ENCODE results near the gene PDLIM1.

The PDLIM1 gene, protein sequence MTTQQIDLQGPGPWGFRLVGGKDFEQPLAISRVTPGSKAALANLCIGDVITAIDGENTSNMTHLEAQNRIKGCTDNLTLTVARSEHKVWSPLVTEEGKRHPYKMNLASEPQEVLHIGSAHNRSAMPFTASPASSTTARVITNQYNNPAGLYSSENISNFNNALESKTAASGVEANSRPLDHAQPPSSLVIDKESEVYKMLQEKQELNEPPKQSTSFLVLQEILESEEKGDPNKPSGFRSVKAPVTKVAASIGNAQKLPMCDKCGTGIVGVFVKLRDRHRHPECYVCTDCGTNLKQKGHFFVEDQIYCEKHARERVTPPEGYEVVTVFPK

DNA sequence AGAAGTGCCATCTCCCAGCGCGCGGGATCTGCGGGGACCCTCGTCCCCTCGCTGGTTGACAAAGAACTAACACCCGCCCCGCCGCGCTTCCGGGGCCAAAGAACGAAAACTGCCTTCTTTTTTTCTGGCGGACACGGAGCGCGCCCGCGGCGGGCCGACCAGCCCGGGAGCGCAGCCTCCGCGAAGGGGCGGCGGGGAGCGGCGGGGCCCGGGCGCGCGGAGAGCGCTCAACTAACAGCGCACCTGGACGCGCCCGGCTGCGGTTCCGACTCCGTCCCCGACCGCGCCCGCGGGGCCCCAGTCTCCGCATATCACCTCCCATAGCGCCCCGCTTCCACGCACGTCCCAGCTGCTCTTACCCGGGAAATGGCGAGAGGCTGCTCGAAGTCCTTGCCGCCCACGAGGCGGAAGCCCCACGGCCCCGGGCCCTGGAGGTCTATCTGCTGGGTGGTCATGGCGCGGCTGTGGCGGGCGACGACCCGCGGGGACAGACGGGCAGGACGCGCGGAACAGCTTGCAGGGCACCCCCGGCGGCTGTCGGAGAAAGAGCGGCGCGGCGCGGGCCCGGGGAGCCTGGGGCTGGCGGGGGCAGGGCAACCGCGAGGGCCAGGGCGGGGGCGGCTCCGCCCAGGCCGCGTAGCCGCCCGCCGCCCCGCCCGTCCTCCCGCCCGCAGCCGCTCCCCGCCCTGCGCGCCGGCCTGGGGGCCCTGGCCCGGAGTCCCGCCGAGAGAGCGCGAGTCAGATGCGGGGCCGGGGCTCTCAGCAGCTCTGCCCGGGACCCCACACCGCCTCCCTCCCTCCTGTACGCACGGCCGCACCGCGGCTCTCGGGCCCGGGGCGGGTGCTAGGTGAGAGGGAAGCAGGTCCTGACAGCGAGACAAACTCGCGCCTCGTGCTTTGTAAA, at the start of gene PDLIM1:
TSS of gene PDLIM1 (minus strand) at position 543 of the 904 bp plus-strand sequence. CDS start at position 455, 88 bp downstream.
- DNase-seq (ENCODE audit: low read depth in 1 of 2, low spot score in 1 of 2), result no peak

DNA sequence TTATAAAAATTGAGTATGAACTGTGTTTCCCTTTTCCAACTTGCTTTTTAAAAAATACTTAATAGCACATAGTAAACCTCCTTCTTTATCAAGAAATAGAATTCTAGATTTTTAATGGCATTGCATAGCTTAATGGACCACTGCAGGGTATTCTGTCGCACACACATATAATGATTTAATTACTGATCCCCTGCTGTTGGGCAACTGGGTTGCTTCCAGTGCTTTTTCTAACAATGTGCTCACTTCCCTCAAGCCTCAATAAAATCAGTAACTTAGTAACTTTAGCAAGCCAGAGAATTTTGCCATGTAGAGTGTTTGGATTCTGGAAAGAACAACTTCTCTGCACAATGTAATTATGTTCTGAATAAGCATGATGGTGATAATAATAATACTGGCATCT, 49.1 kb upstream of the PDLIM1 start:
- DNase-seq (ENCODE audit: low read depth in 1 of 2, low spot score in 1 of 2), result no peak

DNA sequence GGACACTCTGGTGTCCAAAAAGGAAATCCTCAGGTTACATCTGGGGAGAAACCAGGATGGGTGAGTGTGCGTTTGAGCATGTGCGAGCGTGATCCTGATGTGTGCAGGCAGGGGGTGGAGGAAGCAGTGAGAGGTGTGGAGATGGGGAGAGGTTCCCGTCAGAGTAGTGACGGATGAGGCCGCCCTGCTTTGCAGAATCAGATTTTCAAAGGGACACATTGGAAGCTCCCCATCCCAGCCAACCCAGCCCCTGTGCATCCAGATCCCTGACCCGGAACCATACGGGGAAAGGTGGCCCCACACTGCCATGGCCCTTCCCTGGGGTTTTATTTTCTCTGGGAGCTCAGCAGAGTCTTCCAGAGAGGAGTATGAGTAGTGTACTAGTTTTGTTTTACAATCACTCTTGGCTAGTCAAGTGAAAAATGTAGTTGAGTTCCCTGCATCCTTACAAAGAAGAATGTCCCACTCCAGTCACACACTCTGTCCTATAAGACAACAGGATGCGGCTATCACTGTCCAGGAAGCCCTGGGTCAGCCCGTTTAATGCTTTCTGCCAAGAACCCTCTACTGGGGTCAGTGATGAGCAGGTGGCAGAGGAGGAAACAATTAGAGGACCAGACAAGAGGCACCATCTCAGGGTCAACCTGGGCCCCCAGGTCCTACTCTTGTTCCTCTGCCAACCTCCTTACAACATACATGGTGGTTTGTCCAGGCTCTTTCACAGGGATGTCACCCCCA, 46.8 kb upstream of the PDLIM1 start:
- DNase-seq (ENCODE audit: low read depth in 1 of 2, low spot score in 1 of 2), result no peak

DNA sequence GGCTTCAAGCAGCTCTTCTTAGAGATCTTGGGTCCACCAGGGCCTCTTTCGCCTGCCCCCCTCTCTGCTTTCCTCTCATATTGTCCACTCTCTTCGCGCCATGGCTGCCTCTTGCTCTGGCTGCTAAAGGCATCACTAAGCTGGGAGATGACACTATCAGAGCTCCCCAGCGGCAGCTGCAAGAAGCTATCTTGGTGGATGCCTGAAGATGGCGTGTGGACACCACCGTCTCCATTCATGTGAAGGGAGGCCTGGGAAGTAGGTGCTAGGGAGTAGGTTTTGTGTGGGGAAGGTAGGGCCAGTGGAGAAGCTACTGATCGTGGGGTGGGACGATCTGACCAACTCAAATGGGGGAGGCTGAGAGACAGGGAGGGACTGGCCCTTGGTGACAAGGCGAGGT, 45.9 kb upstream of the PDLIM1 start:
- DNase-seq (ENCODE audit: low read depth in 1 of 2, low spot score in 1 of 2), result no peak

DNA sequence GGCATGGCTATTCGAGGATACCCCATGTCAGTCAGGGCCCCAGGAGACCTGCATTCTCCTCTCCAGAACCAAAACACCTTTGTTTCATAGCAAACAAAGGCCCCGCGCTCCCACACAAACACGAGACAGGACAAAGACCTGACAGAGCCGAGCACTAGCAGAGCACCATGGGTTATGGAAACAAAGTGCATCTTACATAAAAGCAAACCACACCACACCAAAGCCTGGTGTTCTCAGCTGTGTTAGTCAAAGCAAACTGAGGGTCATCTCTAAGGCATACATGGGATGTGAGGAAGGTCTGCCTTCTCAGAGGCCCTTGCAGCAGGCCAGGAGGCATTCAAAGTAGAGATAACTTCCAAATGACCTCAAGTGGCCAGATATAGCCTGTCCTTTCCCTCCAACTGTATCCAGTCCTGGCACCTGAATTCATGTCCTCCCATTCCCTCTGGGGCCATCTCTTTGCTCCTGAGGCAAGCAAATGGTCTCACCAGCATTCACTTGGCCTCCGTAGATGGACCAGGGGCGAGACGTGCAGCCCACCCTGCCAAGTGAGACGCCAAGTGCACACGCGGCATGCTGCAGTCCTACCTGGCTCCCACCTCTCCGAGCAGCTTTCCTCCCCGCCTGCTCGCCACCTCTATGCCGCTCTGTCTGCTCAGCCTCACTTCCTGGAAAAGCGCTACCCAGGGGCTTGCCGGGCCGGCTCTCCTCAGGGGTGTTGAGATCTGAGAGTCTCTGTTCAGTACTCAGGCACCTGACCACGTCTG, 45.3 kb upstream of the PDLIM1 start:
- no peak for DNase-seq (ENCODE audit: low read depth in 1 of 2, low spot score in 1 of 2)

DNA sequence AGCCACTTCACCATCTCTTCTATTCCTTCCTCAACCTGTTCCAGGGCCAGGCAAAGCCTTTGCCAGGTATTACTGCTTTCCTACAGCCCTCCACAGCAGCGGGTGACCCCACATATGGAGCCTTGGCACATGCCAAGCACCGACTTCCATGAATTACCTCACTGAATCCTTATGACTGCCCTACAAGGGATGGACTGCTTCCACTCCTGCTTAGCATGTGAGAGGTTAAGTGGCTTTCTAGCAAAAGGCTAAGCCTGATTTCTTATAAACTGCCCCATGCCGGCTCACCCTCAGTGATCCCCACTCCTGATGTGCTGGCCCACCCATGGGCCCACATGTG, 44.0 kb upstream of the PDLIM1 start:
- no peak for DNase-seq (ENCODE audit: low read depth in 1 of 2, low spot score in 1 of 2)

DNA sequence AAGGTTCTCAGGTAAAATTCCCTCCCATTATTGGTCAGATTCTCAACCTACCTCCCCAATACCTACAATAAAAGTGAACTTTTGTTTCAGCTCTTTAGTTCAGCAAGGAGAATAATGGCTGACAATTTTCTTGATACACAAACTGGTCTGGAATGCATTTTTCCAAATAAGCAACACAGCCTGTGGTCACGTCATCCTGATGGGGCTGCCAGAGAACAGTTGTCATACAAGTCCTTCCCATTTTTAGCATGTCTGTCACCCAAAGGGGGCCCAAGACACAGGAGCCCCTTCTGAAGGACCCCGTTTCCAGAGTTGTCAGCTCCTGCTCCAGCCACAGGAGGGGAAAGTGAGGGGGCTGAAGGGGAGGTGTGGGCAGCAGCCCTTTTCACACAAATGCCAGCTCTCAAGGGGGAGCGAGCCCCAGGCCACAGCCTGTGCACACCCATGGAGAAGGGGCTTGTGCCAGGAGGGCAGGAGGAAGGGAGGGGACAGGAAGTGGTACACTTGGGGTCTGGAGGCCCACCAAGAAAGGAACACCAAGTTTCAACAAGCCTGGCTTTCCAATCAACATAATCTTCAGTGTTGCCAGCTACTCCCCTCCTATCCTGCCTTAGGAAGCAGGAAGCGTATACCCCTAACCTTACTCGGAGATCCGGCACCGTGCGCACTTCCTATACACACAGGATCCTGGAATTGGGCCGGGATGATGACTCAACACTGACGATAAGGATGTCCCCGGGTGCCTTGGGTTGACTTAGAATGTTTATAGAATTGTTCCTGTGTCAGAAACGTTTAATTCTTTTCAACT, 43.4 kb upstream of the PDLIM1 start:
- no peak for DNase-seq (ENCODE audit: low read depth in 1 of 2, low spot score in 1 of 2)

DNA sequence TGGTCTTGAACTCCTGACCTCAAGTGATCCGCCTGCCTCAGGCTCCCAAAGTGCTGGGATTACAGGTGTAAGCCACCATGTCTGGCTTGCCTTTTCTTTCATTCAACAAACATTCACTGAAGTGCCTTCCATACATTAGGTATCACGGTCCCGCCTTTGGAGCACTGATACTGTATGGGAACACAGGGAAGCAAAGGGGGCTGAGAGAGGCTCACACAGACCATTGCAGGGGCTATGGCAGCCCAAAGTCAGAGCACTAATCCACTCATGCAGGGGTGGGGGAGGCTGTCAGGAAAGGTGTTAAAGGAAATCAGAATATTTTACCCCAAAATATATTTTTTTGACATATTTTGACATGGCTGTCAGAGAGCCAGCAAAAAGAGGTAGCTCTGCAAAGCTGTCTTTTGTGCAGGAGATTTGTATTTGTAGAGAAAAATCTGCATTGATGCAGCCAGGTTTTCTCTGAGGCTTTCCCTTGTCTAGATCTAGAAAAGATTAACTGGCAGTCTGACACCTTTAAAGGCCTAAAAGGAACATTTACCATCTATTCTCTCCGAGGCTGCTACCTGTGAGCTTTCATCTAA, 42.0 kb upstream of the PDLIM1 start:
- no peak for DNase-seq (ENCODE audit: low read depth in 1 of 2, low spot score in 1 of 2)

DNA sequence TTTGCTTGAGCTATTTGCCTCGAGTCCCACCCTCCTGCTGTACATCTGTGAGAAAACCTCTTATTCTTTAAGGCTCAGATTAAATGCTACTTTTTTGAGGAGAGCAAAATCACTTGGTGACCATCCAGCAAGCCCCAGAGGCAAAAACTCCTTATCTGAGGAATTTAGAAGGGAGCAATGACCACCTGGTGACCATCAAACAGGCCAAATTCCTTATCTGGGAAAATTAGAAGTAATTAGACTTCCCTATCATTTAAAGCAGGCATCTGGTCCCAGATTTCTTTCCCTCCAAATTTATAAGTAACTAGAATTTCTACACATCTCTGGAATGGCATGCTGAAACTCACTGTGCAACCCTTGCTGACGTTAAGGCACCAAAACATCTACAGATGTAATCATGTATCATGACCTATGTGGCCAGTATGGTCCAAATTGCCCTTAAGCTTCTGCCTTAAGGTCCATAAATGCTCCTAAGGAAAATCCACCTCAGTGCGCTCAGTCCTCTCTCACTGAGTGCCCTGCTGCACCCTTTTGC, 40.9 kb upstream of the PDLIM1 start:
- no peak for DNase-seq (ENCODE audit: low read depth in 1 of 2, low spot score in 1 of 2)

DNA sequence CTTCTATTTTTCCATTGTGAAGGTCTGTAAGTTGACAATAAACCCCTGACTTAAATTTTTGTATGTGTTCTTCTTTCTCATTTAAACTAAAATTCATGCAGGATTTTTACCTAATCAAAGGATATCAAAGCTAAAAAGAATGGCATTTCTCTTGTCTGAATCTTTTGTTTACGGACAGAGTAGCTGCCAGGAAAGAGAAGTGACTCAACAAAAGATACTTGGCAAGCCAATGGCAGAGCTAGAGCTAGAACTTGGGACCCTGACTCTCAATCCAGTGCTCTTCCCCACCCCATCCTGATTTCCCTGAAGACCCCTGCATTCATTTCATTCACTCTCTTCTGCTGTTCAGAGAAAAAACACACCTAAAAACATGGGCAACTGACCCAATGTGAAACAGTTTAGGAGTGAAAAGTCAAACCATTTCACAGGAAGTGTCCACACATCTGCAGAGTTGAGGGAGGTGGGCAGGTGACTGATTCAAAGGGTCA, 40.2 kb upstream of the PDLIM1 start:
- DNase-seq (ENCODE audit: low read depth in 1 of 2, low spot score in 1 of 2), result no peak

DNA sequence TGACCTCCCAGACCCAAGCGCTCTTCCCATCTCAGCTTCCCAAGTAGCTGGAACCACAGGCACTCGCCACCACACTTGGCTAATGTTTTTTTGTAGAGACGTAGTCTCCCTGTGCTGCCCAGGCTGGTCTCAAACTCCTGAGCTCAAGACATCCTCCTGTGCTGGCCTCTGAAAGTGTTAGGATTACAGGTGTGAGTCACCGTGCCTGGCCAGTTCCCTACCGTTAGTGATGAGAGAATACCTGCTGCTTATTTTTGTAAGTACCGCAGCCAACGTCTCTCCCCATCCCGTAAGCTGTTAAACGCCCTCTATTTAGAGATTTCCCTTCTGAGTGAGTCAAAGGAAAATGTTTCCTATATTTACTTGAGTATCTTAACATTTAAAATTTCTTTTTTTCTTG, 38.5 kb upstream of the PDLIM1 start:
- no peak for DNase-seq (ENCODE audit: low read depth in 1 of 2, low spot score in 1 of 2)

DNA sequence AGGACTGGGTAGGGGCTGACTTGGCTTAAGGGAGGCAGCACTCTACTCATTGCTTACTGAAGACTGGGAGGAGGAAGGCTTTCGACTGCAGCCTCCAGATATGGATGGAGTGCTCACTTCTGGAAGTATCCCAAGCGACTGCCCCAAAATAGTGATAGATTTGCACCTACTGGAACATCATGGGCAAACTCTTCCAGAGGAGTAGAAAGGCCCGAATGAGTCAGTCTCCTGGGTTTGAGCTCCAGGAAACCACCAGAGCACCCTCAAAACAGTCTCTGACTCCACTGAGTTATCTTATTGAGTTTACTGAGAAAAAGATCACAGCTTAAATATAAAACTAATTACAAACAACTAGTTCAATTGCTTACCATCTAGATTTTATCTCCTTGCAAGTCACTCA, 37.2 kb upstream of the PDLIM1 start:
- no peak for DNase-seq (ENCODE audit: low read depth in 1 of 2, low spot score in 1 of 2)

DNA sequence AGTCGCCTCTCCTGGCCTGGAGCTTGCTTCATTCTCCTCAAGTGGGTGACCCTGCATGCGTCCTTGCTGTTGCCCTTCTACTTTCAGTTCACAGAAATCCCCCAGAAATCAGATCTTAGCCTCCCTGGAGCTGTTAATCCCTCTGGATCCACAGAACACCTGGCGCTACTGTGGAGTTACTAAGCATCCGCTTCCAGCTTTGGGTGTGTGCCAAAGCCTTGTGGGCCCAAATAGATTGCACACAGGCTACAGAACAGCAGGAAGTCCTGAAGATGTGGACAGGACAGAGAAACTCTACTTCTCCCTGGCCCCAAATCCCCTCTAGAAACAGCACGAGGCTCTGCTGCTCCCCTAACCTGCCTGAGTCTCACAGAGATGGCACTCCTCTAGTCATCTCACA, 36.6 kb upstream of the PDLIM1 start:
- no peak for DNase-seq (ENCODE audit: low read depth in 1 of 2, low spot score in 1 of 2)

DNA sequence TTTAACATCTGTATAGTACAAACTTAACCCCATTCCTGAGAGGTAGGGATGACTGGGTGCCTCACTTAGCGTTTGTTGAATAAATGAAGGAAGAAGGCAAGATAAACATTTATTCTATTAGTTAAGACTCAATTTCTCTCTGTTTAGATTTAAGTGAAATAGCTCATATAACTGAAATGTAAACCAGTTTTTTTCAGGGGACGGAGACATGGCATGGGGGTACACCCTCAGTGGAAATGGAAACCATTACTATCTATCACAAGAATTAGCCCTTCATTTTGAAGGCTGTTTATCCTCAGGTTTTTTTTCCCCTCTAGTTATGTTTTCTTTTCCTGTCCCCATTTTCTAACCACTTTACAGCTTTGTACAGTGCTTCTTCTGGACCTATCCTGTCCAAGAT, 35.6 kb upstream of the PDLIM1 start:
- no peak for DNase-seq (ENCODE audit: low read depth in 1 of 2, low spot score in 1 of 2)

DNA sequence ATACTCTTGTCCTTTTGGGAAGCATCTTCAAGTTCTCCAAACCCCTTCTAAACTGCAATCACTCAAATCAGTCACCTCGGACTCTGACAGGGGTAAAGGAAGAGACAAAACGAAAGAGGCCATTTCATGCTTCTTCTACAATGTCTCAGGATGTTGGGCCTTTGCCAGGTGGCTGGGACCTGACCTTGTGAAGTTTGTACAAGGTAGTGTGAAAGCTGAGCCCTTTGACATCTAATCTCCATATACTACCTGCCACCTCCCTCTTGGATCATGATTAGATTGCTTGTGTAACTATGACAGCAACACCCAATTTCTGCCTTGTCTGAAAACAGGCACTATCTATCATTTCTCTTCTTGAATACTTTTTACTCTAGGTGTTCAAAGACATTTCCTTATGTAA, 35.1 kb upstream of the PDLIM1 start:
- DNase-seq (ENCODE audit: low read depth in 1 of 2, low spot score in 1 of 2), result no peak

DNA sequence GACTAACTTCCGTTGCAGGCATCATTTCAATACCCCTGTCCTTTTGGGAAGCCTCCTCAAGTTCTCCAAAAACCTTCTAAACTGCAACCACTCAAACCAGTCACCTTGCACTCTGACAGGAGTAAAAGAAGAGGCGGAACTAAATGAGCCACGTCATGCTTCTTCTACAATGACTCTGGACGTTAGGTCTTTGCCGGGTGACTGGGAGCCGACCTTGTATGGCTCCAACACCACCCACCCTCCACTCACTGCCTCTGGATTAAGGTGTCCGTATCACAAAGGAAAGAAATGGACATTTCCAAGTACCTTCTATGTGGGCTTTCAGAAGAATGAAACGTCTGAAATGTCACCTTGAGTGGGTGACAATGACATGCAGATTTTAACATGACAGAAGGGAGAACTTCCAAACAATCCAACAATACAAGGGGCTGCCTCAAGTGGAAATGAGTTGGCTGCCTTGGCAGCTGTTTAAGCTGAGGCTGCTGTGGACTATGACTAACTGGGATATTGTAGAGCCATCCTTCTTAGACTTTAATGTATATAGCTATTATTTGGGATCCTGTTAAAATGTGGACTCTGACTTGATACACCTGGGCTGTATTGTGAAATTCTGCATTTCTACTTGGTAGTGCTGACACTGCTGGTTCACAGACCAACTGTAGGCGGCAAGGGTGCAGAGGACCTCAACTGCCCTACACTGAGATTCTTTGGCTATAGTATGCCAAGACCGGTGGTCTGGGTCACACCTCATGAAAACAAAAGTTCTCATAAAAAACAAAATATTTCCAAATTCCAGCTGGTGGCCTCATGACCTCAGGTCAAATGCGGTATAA, 33.8 kb upstream of the PDLIM1 start:
- DNase-seq (ENCODE audit: low read depth in 1 of 2, low spot score in 1 of 2), result no peak

DNA sequence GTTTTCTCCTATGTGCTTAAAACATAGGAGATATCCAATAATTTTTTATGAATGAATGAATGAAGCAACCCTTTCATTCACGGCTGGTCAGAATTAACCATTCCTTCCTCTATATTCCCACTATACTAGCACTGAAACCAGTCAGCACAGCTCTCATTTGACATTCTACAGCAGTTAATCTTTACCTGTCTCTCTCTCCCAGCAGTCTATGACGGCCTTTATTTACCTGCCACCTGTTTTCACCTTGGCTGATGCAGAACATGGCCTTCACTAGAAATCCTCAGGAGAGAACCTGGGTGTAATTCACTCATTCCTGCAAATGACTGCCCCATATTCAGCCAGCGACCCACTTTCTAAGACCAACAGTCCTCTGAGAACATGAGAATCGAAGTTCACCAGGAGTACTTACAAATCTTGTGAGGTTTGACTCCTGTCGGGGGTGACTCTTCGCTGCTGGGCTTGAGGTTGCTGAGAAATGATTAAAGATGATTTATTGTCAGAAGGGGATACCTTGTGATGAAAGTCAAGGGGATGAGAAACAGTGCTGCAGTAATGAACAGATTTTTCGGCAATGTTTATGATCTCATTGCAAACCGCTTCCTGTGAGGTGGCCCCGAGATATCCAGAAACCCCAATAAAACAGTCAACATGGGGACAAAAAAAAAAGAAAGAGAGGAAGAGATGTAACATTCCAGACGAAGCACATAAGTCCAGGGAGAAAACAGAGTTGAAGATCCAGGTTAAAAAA, 30.9 kb upstream of the PDLIM1 start:
- no peak for DNase-seq (ENCODE audit: low read depth in 1 of 2, low spot score in 1 of 2)

DNA sequence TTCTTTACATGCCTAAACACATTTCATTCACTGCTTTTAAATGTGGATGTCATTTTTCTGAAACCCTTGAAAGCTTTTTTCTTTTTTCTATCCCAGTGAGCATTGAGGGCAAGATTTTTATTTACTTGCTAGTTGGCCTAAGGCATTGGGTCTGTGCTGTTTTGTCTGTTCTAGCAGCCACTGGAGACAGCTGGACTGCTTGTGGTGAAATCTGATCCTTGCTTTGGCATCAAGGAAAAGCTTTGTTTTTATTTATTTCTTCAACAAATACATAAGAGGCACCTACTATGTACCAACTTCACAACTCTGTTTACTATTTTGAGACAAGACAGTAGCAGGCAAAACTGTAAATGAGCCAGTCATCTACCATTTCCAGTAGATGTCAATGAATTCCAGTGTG, 28.4 kb upstream of the PDLIM1 start:
- DNase-seq (ENCODE audit: low read depth in 1 of 2, low spot score in 1 of 2), result no peak
